ELF-1 (cell line): ENCODE measurements around the gene UTP25.
"Not testable (repeated sequence)": the region's sequence is repeated elsewhere in the genome, so short reads cannot be mapped to it uniquely, and the experiment has no call there.

Experiments
- DNase-seq: peaks from one replicate; pipeline ENCODE4 v3.0.0-alpha.2; 2016; ENCODE audit warnings: low read depth, low spot score

The UTP25 gene

GRCh38 chr1:209871430-209871829 is 43.7 kb downstream of the UTP25 start:
- DNase-seq, result no peak

- DNase-seq, result no peak
Observed at GRCh38 chr1:209873067-209873799, 45.5 kb downstream of the UTP25 start.

GRCh38 chr1:209875515-209875914 is 47.7 kb downstream of the UTP25 start:
- peak; percentile 51 for DNase-seq

GRCh38 chr1:209876078-209876800 is 48.5 kb downstream of the UTP25 start:
- no peak for DNase-seq

- DNase-seq, result no peak
Observed at GRCh38 chr1:209877087-209877764, 49.5 kb downstream of the UTP25 start.

DNA sequence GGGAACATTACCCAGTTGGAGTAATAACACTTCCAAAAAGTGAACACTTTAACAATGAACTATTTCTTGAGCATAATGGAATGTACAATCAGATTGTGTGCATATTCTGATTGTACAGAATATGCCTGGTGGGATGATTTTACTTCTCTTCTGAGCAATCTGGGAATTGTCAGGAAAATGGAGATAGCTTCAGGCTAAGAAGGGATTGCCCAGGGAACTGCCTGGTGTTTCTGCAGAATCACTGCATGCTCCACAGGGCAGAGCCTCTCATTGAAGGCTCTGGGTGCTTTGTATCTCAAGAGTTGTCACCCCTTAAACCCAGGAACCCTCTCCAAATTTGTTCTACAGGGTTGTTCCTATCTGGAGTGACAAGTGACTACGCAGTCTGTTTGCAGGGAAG is 51.2 kb downstream of the UTP25 start:
- DNase-seq, result no peak

DNA sequence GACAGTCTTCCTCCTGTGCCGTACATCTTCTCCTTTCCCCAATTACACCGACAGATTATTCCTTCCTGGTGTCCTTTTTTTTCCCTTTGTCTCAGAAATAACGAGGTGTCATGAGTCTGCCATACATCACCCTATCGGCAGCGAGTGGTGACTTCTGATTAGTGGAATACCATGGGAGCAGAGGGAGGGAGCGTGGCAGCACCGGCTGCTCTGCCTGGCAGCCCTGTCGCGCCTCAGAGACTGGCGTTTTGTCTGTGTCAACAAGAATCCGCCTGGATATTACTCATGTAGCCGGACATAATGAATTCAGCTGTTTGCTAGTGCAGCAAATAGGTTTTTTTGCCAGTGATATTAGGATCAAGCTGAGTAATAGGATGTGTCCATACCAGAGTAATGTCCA is 51.8 kb downstream of the UTP25 start:
- DNase-seq, result no peak

DNA sequence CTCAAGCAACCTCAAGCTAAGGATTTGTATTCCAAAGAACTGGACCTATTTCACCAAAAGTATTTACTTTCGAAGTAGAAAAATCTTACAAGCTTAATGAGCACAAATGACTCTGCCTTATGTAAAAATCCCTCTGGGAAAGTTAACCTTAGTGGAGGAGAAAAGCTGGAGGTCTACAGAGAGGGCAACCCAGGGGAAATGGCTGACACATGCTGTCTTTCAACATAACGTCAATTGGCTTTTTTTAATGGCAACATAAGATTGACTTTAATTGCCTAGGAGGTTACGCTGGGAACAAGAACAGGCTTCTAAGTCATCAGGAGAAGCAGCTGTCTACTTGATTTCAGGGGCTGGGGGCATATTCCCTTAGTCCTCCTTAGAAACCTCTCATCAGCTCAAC is 52.3 kb downstream of the UTP25 start:
- DNase-seq, result no peak

GRCh38 chr1:209881619-209882018 is 53.8 kb downstream of the UTP25 start:
- DNase-seq, result no peak

- no peak for DNase-seq
Observed at GRCh38 chr1:209882286-209882685, 54.5 kb downstream of the UTP25 start.

- DNase-seq, result no peak
Observed at GRCh38 chr1:209882942-209883340, 55.2 kb downstream of the UTP25 start.

DNA sequence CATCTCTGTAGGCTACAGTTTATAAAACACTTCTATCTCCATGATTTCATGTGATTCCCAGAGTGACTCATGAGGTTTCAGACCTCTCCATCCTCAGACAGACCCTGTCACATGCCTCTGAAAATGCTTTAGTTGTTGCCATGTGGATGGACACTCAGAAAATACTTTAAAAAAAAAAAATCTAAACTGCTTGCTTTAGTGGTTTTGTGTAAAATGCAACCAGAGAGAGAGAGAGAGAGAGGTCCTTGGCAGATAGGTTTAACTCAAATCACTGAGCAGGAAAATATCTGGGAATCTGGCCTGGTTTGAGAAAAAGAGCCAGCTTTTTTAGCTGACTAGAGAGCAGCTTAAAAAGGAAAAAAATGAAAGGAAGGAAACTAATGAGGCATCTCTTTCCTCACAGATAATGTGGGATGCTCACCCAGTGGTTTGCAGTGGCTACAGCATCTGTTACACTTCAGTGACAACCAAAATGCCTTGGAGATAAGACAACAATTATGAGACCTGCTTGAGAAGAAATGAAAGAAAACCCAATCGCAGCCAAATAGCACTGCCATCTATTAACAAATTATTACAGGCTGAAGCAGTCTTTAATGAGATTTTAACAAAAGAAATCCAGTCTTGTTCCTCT is 55.7 kb downstream of the UTP25 start:
- DNase-seq, result no peak

GRCh38 chr1:209884249-209884648 is 56.5 kb downstream of the UTP25 start:
- DNase-seq, result no peak

GRCh38 chr1:209884665-209885117 is 56.9 kb downstream of the UTP25 start:
- peak; percentile 45 for DNase-seq

DNA sequence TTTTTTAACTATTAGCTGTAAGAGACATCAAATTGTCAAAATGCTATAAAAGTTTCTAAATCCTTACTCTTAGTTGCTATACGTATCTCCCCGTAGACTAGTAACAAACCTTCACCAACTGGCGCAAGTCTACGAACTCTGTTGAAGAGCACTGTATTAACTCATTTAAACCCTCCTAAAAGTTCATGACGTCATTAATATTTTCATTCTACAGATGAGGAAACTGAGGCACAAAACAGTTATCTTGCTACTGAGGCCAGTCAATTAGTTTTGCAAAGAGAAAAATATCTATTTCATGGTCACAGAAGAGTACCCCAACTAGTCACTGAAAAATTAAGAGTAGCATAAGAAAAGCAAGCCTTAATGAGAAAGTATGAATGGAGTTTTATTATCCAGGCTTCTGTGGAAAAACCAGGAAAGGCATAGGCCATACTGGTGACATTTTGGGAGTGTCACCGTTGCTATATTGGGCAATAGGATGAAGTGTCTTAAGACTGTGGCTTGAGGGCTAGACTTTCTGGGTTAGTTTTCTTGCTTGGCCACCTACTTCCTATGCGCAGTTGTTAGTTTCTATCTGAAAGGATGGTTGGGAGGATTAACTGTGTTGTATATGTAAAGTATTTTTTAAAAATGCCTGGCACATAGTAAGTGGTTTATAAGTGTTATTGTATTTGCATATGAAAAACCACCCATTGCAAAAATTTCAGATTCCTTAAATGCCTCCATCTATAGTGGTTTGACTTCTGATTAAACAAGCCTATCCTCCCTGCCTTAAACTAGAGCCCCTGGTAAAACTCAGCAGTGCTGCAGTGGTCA is 57.8 kb downstream of the UTP25 start:
- DNase-seq, result no peak

DNA sequence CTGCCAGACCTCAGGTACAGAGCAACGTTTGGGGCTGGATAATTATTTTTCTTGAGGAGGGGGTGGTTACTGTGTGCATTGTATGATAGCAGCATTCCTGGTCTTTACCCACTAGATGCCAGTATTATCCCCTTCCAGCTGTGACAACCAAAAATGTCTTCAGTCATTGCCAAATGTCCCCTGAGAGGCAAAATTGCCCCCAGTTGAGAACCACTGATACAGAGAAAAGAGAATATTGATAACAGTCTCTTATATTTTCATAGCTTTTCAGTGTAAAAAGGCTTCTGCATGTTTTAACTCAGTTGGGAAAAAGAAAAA is 58.4 kb downstream of the UTP25 start:
- DNase-seq, result no peak

GRCh38 chr1:209888291-209889076 is 60.7 kb downstream of the UTP25 start:
- DNase-seq, result not testable (repeated sequence)

- no peak for DNase-seq
Observed at GRCh38 chr1:209889077-209889418, 61.3 kb downstream of the UTP25 start.

GRCh38 chr1:209890641-209891330 is 63.0 kb downstream of the UTP25 start:
- no peak for DNase-seq

DNA sequence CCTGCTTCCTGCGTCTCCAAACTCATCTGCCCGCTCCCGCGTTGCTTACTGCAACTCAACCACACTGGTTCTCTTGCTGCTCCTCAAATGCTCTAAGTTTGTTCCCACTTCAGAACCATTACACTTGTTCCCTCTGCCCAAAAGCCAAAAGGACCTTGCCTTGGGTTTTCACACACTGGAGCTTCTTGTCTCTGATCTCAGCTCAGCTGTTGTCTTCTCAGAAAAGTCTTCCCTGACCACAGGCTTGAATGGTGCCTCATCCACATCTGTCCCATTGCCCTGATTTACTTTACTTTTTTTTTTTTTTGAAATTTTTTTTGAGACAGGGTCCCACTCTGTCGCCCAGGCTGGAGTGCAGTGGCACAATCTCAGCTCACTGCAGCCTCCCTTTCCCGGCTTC is 66.0 kb downstream of the UTP25 start:
- DNase-seq, result no peak
